GM12801 (cell line): ENCODE results near the gene AQP12B.

Experiments
- TF ChIP-seq, protein P1 (sequence below): IDR thresholded peaks from one replicate; pipeline ENCODE4 v1.5.1; 2011; ENCODE audit warnings: control low read depth; ENCODE audit not compliant: insufficient read length; ENCODE audit errors: extremely low read depth

Gene AQP12B

GRCh38 chr2:240629968-240630770 lies 52.5 kb downstream of the AQP12B start:
- TF ChIP-seq, protein P1, sequence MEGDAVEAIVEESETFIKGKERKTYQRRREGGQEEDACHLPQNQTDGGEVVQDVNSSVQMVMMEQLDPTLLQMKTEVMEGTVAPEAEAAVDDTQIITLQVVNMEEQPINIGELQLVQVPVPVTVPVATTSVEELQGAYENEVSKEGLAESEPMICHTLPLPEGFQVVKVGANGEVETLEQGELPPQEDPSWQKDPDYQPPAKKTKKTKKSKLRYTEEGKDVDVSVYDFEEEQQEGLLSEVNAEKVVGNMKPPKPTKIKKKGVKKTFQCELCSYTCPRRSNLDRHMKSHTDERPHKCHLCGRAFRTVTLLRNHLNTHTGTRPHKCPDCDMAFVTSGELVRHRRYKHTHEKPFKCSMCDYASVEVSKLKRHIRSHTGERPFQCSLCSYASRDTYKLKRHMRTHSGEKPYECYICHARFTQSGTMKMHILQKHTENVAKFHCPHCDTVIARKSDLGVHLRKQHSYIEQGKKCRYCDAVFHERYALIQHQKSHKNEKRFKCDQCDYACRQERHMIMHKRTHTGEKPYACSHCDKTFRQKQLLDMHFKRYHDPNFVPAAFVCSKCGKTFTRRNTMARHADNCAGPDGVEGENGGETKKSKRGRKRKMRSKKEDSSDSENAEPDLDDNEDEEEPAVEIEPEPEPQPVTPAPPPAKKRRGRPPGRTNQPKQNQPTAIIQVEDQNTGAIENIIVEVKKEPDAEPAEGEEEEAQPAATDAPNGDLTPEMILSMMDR = no peak

- TF ChIP-seq, protein P1 = no peak
Measured at GRCh38 chr2:240629619-240629967, 53.1 kb downstream of the AQP12B start.

GRCh38 chr2:240628808-240629618 lies 53.7 kb downstream of the AQP12B start:
- TF ChIP-seq, protein P1 = no peak

DNA sequence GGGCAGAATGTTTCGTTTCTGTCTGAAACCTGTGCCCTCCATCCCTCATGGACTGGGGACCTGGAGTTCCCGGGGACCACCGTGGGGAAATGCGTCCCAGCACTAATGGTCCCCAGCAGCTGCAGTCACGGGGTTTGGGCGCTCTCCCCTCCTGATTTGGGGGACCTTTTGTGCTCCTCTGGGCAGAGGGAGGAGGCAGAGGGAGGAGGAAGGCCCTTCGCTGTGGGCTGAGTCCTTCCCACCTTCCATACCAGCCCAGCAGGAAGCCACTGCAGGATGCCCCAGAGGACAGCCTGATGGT lies 54.2 kb downstream of the AQP12B start:
- TF ChIP-seq, protein P1 = no peak

DNA sequence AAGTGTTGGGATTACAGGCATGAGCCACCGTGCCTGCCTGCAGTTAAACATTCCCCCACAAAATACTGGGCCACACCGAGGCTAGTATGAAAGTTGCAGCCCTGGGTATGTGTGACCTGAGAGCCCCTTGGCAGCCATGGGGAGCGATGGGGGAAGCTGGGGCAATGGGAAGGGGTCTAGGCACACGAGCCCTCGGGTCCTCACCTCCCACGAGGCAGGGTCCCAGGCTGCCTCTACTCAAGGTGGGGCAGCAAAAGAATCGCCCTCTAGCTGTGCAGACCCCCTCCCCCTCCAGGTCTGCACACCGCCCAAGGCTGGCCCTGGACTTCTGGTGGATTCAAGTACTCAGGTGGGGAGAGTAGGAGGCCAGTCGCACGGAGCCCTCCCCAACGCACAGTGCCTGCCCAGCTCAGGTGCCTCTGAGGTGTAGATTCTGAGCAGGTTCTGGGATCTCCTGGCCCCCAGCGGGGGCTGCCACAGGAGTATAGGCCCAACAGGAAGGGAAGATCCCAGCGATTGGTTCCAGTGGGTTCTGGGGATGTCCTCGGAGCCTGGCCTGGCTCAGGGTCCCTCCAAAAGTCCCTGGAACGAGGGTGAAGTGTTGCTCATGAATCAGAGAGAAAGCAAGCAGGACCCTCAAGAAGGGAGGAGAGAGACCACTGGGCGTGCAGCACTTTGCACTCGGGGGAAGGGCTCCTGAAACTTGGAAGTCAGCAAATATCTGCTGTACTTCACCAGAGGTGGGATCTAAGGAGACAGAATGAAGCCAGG lies 54.8 kb downstream of the AQP12B start:
- TF ChIP-seq, protein P1 = no peak

- TF ChIP-seq, protein P1 = no peak
Measured at GRCh38 chr2:240626531-240627300, 56.0 kb downstream of the AQP12B start.
